Gastrocnemius medialis (tissue), 4 donors: ENCODE data around the gene SMARCE1. TPM values are rescaled to one million over a fixed set of nuclear protein-coding genes. Genes with fewer than 3 reads are reported as not detected.

Experiments
- ATAC-seq, 2 donors: fragments of 150-250 bp; one replicate each; pipeline ENCODE4 v1.9.1; 2016
- DNase-seq, 2 donors: peaks; one replicate each; pipeline ENCODE4 v3.0.0-alpha.2; 2019
- H3K27ac ChIP-seq, 4 donors: fragments of 200-600 bp; sonication (generic); 1 replicate in 1 of 4; 2 replicates in 3 of 4; pipeline ENCODE4 v1.5.1; 2016 to 2018; ENCODE audit warnings: mild to moderate bottlenecking in 2 of 4, moderate library complexity in 1 of 4
- H3K27me3 ChIP-seq, 3 donors: fragments of 200-600 bp; sonication (generic) in 2 of 3; 1 replicate in 1 of 3; 2 replicates in 2 of 3; pipeline versions ENCODE4 v1.5.1 to v1.6.0; 2016 to 2019; ENCODE audit warnings: mild to moderate bottlenecking in 1 of 3, moderate library complexity in 1 of 3
- H3K36me3 ChIP-seq, 2 donors: fragments of 200-600 bp; sonication (generic) in 1 of 2; one replicate each; pipeline ENCODE4 v1.5.1; 2017 to 2018
- H3K4me1 ChIP-seq, 2 donors: fragments of 200-600 bp; sonication (generic) in 1 of 2; one replicate each; pipeline ENCODE4 v1.5.1; 2016 to 2017; ENCODE audit warnings: mild to moderate bottlenecking in 2 of 2
- H3K4me3 ChIP-seq, 4 donors: fragments of 200-600 bp; sonication (generic) in 3 of 4; 1 replicate in 1 of 4; 2 replicates in 3 of 4; pipeline ENCODE4 v1.5.1; 2016 to 2019; ENCODE audit warnings: mild to moderate bottlenecking in 2 of 4
- H3K9me3 ChIP-seq, 3 donors: fragments of 200-600 bp; sonication (generic) in 2 of 3; 1 replicate in 1 of 3; 2 replicates in 2 of 3; pipeline ENCODE4 v1.5.1; 2016 to 2019
- POLR2A ChIP-seq, 2 donors: fragments of 450-650 bp; IDR thresholded peaks; one replicate each; pipeline ENCODE4 v1.6.1; 2017; ENCODE audit warnings: antibody characterized with exemption in 2 of 2, mild to moderate bottlenecking in 2 of 2, moderate library complexity in 2 of 2
- in situ Hi-C, 4 donors: fragments of 200-750 bp; cut with MboI; loops; one replicate each; pipeline versions ENCODE4 v1.15.0 to v1.8.0; 2017; ENCODE audit warnings: low sequenced_read_pairs in 4 of 4
- intact Hi-C: fragments of 100-400 bp; cut with DNase I; formaldehyde crosslinking; loops from one replicate; pipeline ENCODE4 v1.15.1; 2023; ENCODE audit warnings: low total_unique reads
- total RNA-seq, 4 donors: library from RNA; depleted of rRNA; stranded (reverse); fragments of >200 nt; gene quantifications; one replicate each; pipeline versions ENCODE4 v1.1.0 to v1.2.3, GENCODE V29; 2016
- TF ChIP-seq, protein P1 (sequence below), 5 experiments: fragments of 450-650 bp in 3 of 5; fragments of 200-600 bp in 2 of 5; sonication (generic) in 2 of 5; IDR thresholded peaks in 4 of 5; conservative IDR thresholded peaks in 1 of 5; 1 replicate in 4 of 5; 2 replicates in 1 of 5; pipeline ENCODE4 v1.5.1; 2016 to 2019; ENCODE audit warnings: antibody characterized with exemption in 5 of 5, mild to moderate bottlenecking in 3 of 5, moderate library complexity in 3 of 5

The SMARCE1 gene
- total RNA-seq, 4 donors from 2014 or later, result 48.0 to 74.7 (median 64.5) TPM

DNA sequence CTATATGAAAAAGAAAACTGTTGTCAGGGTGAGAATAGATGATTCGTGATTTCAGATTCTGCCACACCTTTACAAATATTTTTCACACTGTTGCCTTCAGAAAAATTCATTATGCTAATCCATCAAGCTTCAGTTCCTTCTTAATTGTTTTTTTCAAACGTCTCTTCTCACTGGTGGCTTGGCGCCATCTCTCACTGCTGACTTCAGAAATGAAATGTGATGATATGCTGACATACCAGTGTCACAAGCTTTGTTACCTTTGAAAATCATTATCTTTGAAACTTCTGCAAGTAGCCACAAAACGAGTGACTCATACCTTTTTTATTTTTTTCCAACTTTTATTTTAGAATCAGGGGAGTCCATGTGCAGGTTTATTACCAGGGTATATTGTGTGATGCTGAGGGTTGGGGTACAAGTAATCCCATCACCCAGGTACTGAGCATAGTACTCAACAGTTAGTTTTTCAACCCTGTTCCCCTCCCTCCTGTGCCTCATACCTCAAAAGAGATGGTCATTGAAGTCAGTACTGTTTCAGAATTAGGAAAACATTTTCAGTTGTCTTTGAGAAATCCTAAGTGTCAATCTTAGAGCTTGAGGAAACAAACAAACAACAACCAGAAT lies 31.4 kb upstream of the SMARCE1 start:
- Histone ChIP-seq H3K4me1 (no peaks in the 10 kb centered on the region), H3K9me3 (no peaks in the 10 kb centered on the region), H3K27ac (no peak overlapping the region), H3K4me3 (no peak overlapping the region), H3K27me3 (peaks cover 15 to 26% (median 21%) of the 10 kb centered on the region in 3 donors), H3K36me3 (no peaks in the 10 kb centered on the region)
- intact Hi-C loops, result no loop called here
- ATAC-seq (no peak), DNase-seq (no peak)
- TF ChIP-seq, protein P1, sequence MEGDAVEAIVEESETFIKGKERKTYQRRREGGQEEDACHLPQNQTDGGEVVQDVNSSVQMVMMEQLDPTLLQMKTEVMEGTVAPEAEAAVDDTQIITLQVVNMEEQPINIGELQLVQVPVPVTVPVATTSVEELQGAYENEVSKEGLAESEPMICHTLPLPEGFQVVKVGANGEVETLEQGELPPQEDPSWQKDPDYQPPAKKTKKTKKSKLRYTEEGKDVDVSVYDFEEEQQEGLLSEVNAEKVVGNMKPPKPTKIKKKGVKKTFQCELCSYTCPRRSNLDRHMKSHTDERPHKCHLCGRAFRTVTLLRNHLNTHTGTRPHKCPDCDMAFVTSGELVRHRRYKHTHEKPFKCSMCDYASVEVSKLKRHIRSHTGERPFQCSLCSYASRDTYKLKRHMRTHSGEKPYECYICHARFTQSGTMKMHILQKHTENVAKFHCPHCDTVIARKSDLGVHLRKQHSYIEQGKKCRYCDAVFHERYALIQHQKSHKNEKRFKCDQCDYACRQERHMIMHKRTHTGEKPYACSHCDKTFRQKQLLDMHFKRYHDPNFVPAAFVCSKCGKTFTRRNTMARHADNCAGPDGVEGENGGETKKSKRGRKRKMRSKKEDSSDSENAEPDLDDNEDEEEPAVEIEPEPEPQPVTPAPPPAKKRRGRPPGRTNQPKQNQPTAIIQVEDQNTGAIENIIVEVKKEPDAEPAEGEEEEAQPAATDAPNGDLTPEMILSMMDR (IDR thresholded peaks at IDR 0.05 in 4 of 5, conservative IDR thresholded peaks at IDR 0.05 in 1 of 5), result no peak
- TF ChIP-seq POLR2A (IDR thresholded peaks at IDR 0.05), result no peak
- in situ Hi-C loops, result no loop called here

DNA sequence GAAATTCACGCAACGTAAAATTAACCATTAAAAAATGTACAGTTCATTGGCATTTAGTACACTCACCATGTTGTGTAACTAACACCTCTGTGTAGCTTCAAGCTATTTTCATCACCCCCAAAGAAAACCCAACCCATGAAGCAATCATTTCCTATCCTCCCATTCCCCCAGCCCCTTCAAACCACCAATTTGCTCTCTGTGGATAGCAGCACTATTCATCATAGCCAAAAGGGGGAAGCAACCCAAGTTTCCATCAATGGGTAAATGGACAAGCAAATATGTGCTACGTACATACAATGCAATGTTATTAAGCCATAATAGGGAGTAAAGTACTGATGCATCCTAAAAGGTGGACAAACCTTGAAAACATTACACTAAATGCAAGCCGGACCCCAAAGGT lies 28.3 kb upstream of the SMARCE1 start:
- Histone ChIP-seq H3K4me3 (no peak overlapping the region), H3K4me1 (no peaks in the 10 kb centered on the region), H3K27me3 (peaks cover 9 to 26% (median 21%) of the 10 kb centered on the region in 3 donors), H3K27ac (no peak overlapping the region), H3K36me3 (no peaks in the 10 kb centered on the region), H3K9me3 (no peaks in the 10 kb centered on the region)
- TF ChIP-seq, protein P1 (IDR thresholded peaks at IDR 0.05 in 4 of 5, conservative IDR thresholded peaks at IDR 0.05 in 1 of 5), result no peak
- no peak for TF ChIP-seq POLR2A (IDR thresholded peaks at IDR 0.05)
- DNase-seq (no peak), ATAC-seq (no peak)
- in situ Hi-C loops, result no loop called here
- intact Hi-C loops, result no loop called here

DNA sequence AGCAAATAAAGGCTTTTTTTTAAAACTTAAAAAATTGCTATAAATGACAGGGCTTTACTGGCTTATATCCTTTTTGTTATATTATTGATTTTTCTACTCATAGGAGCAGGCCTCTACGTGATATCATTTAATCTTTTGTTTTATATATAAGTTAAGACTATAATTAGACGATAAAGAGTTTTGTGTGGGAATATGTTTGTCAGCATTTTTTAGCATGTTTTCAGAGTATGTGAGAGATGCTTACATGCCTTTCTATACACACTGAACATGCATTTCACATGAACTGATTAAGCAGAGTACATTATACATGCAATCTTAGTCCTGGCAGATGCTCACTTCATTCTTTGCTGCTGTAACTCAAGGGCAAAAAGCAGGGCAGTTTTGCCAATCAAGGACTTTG lies 25.0 kb upstream of the SMARCE1 start:
- no peak for DNase-seq
- ATAC-seq, result no peak
- TF ChIP-seq, protein P1 (IDR thresholded peaks at IDR 0.05 in 4 of 5, conservative IDR thresholded peaks at IDR 0.05 in 1 of 5), result no peak
- no peak for TF ChIP-seq POLR2A (IDR thresholded peaks at IDR 0.05)
- intact Hi-C loops (no loop called here), in situ Hi-C loops (no loop called here)
- Histone ChIP-seq H3K4me1 (no peaks in the 10 kb centered on the region), H3K27ac (no peak overlapping the region), H3K27me3 (peaks cover 4 to 14% (median 10%) of the 10 kb centered on the region in 3 donors), H3K36me3 (no peaks in the 10 kb centered on the region), H3K4me3 (no peak overlapping the region), H3K9me3 (no peaks in the 10 kb centered on the region)

DNA sequence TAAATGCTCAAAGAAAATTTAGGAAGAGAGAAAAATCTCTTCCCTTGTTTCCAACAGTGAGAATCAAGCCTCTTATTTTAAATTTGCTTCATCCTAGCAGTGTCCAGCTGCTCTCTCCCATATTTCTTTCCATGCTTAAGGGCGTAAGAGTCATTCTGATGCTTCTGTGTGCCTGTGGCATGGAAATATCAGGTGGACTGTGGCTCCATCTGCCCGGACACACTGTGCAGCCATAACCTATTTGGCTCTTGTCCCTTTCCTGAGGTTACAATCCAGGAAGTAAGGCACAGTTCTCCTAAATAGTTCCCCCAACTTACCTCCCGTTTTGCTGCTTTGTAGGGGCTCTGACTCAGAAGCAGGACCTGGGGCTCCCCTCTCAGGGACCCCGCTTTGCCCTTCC lies 23.7 kb upstream of the SMARCE1 start:
- Histone ChIP-seq H3K36me3 (no peaks in the 10 kb centered on the region), H3K27ac (no peak overlapping the region), H3K9me3 (no peaks in the 10 kb centered on the region), H3K27me3 (peaks cover 0 to 4% (median 0%) of the 10 kb centered on the region in 3 donors), H3K4me1 (no peaks in the 10 kb centered on the region), H3K4me3 (no peak overlapping the region)
- TF ChIP-seq POLR2A (IDR thresholded peaks at IDR 0.05), result no peak
- TF ChIP-seq, protein P1 (IDR thresholded peaks at IDR 0.05 in 4 of 5, conservative IDR thresholded peaks at IDR 0.05 in 1 of 5), result no peak
- DNase-seq, result no peak
- no peak for ATAC-seq
- intact Hi-C loops (no loop called here), in situ Hi-C loops (no loop called here)

DNA sequence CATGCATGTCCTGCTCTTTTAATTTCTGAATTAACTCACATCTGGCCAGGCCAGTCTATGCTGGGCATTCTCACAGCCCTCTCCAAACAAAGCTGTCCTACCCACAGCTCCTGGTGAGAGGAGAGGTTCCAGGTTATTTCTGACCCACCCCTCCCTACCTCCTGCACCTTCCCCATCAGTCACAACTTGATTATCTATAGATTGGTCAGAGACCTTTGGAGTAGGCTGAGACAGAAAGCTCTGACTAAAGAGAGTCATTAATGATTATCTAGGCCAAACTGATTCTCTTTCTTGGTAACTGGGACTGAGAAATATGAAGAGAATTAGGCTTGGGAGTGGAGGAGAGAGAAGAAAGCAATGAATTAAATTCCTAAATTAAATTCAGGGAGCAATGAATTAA lies 18.7 kb upstream of the SMARCE1 start:
- H3K9me3 ChIP-seq, result no peaks in the 10 kb centered on the region
- H3K27me3 ChIP-seq, result peaks cover 8 to 16% (median 12%) of the 10 kb centered on the region in 3 donors
- intact Hi-C loops, result no loop called here

More for the DNA sequence above, 18.7 kb upstream of the SMARCE1 start:
- DNase-seq, result no peak
- Histone ChIP-seq H3K4me3 (no peak overlapping the region), H3K4me1 (no peaks in the 10 kb centered on the region), H3K27ac (no peak overlapping the region), H3K36me3 (no peaks in the 10 kb centered on the region)
- in situ Hi-C loops, result no loop called here
- TF ChIP-seq, protein P1 (IDR thresholded peaks at IDR 0.05 in 4 of 5, conservative IDR thresholded peaks at IDR 0.05 in 1 of 5), result no peak
- no peak for TF ChIP-seq POLR2A (IDR thresholded peaks at IDR 0.05)
- ATAC-seq, result no peak
